ENCODE results near the gene LONRF3. TPM values are rescaled to one million over a fixed set of nuclear protein-coding genes. Genes with fewer than 3 reads are reported as not detected.
A peak's percentile ranks its signal among the peaks of the same experiment; 100 is the strongest.

The LONRF3 gene
- polyA plus RNA-seq, 3 donors, result 1.2 to 4.9 (median 1.6) TPM

DNA sequence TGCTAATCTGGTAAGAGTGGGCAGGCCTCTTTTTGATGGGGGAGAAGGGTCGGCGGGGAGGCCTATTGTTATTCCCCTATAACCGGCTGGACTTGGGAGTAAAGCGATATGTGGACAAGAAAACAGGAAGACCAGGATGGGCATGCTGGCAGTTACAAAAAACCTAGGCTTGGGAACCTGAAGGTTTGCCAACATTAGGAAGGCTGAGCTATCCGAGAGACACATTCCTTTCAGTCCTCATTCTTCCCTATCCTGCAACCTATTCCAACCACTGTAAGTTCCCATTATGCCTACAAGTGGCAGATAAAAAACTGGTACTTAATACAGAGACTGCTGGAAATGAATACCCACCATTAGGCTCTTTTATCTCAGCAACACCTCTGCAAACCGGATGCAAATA, 66.0 kb downstream of the LONRF3 start:
- H3K4me2 ChIP-seq (replicated peaks; ENCODE audit: extremely low read depth, low read length, poor library complexity, severe bottlenecking), result no peak overlapping the region
- peaks cover 0 to 5% (median 2%) of the 10 kb centered on the region in 3 donors for H3K27me3 Mint-ChIP-seq (ENCODE audit: low read depth in 3 of 3)
- H3K9me3 ChIP-seq (replicated peaks in 1 of 2; ENCODE audit: control insufficient read depth in 1 of 2, insufficient read depth in 1 of 2, low read length in 2 of 2), result no peaks in the 10 kb centered on the region
- H3K36me3 ChIP-seq (replicated peaks in 1 of 2; ENCODE audit: control insufficient read depth in 1 of 2, insufficient read depth in 2 of 2, low read length in 2 of 2), result no peaks in the 10 kb centered on the region
- TF ChIP-seq, protein P1, sequence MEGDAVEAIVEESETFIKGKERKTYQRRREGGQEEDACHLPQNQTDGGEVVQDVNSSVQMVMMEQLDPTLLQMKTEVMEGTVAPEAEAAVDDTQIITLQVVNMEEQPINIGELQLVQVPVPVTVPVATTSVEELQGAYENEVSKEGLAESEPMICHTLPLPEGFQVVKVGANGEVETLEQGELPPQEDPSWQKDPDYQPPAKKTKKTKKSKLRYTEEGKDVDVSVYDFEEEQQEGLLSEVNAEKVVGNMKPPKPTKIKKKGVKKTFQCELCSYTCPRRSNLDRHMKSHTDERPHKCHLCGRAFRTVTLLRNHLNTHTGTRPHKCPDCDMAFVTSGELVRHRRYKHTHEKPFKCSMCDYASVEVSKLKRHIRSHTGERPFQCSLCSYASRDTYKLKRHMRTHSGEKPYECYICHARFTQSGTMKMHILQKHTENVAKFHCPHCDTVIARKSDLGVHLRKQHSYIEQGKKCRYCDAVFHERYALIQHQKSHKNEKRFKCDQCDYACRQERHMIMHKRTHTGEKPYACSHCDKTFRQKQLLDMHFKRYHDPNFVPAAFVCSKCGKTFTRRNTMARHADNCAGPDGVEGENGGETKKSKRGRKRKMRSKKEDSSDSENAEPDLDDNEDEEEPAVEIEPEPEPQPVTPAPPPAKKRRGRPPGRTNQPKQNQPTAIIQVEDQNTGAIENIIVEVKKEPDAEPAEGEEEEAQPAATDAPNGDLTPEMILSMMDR (IDR thresholded peaks at IDR 0.05), result no peak
- H4K20me1 ChIP-seq (ENCODE audit: insufficient read depth, low read length), result no peaks in the 10 kb centered on the region
- intact Hi-C loops (cut with micrococcal nuclease), result no loop called here
- H3K4me1 Mint-ChIP-seq, result peaks cover 4% of the 10 kb centered on the region
- H3K27me3 ChIP-seq (ENCODE audit: control insufficient read depth in 2 of 2, insufficient read depth in 2 of 2, low read length in 2 of 2), result no peaks in the 10 kb centered on the region
- H3K4me1 ChIP-seq (ENCODE audit: control insufficient read depth in 1 of 2, insufficient read depth in 2 of 2, low read length in 2 of 2), result no peaks in the 10 kb centered on the region
- no peak overlapping the region for H3K4me3 Mint-ChIP-seq
- peaks cover 0 to 6% (median 0%) of the 10 kb centered on the region in 7 donors for H3K9me3 Mint-ChIP-seq
- no peak overlapping the region for H2AFZ ChIP-seq (ENCODE audit: insufficient read depth, low read depth, low read length, poor library complexity, severe bottlenecking)
- no peak overlapping the region for H3K4me3 ChIP-seq (replicated peaks in 1 of 3; ENCODE audit: low read depth in 2 of 3, low read length in 3 of 3)
- DNase-seq, result no peak
- no peak overlapping the region for H3K9ac ChIP-seq (ENCODE audit: insufficient read depth, low read length, poor library complexity, severe bottlenecking)
- no peaks in the 10 kb centered on the region for H3K79me2 ChIP-seq (ENCODE audit: insufficient read depth, low read length)
- 92% methylated on average over 4 of the region's 6 CpGs for WGBS (ENCODE audit: insufficient coverage)
- no peak overlapping the region for H3K27ac Mint-ChIP-seq
- no peak overlapping the region for H3K27ac ChIP-seq (ENCODE audit: low read depth in 1 of 2, low read length in 2 of 2)
- H3K36me3 Mint-ChIP-seq, result no peaks in the 10 kb centered on the region

DNA sequence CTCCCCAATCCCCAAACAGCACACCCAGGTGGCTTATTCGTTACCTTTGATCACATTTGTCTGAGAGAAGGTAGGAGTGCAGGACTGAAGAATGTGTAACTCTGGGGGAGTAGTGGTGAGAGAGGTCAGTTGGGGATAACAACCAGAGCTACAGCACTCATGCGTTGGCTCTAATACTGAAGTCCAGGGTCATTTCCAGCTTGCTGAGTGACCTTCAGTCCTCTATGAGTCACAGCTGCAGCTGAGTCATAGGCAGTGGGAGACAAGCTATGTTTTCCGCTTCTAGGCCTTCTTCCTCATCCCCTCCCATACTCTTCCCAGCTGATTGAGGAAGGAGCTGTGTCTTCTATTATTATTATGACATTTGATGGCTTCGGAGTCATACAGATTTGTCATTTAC, 66.8 kb downstream of the LONRF3 start:
- Histone ChIP-seq H3K4me3 (replicated peaks in 1 of 3; ENCODE audit: low read depth in 2 of 3, low read length in 3 of 3) (no peak overlapping the region), H3K36me3 (replicated peaks in 1 of 2; ENCODE audit: control insufficient read depth in 1 of 2, insufficient read depth in 2 of 2, low read length in 2 of 2) (no peaks in the 10 kb centered on the region), H3K79me2 (ENCODE audit: insufficient read depth, low read length) (no peaks in the 10 kb centered on the region), H3K4me2 (replicated peaks; ENCODE audit: extremely low read depth, low read length, poor library complexity, severe bottlenecking) (no peak overlapping the region), H4K20me1 (ENCODE audit: insufficient read depth, low read length) (no peaks in the 10 kb centered on the region), H3K27me3 (ENCODE audit: control insufficient read depth in 2 of 2, insufficient read depth in 2 of 2, low read length in 2 of 2) (no peaks in the 10 kb centered on the region), H3K4me1 (ENCODE audit: control insufficient read depth in 1 of 2, insufficient read depth in 2 of 2, low read length in 2 of 2) (no peaks in the 10 kb centered on the region), H2AFZ (ENCODE audit: insufficient read depth, low read depth, low read length, poor library complexity, severe bottlenecking) (no peak overlapping the region), H3K27ac (ENCODE audit: low read depth in 1 of 2, low read length in 2 of 2) (no peak overlapping the region), H3K9ac (ENCODE audit: insufficient read depth, low read length, poor library complexity, severe bottlenecking) (no peak overlapping the region), H3K9me3 (replicated peaks in 1 of 2; ENCODE audit: control insufficient read depth in 1 of 2, insufficient read depth in 1 of 2, low read length in 2 of 2) (no peaks in the 10 kb centered on the region)
- TF ChIP-seq, protein P1 (IDR thresholded peaks at IDR 0.05), result no peak
- 60% methylated on average over 1 of the region's 4 CpGs for WGBS (ENCODE audit: insufficient coverage)
- peaks cover 0 to 1% (median 0%) of the 10 kb centered on the region in 7 donors for H3K9me3 Mint-ChIP-seq
- peak; percentile 59 to 82 (median 62) for DNase-seq
- no peak overlapping the region for H3K4me3 Mint-ChIP-seq
- H3K36me3 Mint-ChIP-seq, result no peaks in the 10 kb centered on the region
- peaks cover 4% of the 10 kb centered on the region for H3K4me1 Mint-ChIP-seq
- peaks cover 0 to 5% (median 2%) of the 10 kb centered on the region in 3 donors for H3K27me3 Mint-ChIP-seq (ENCODE audit: low read depth in 3 of 3)
- H3K27ac Mint-ChIP-seq, result peak overlapping the region in 3 of 7 donors; percentile 3 to 77 (median 9)
- intact Hi-C loops (cut with micrococcal nuclease), result no loop called here
